ENCODE data around the gene EED. TPM values are rescaled to one million over a fixed set of nuclear protein-coding genes. Genes with fewer than 3 reads are reported as not detected.

The EED gene
- 20.2 and 20.8 TPM in 2 replicates for total RNA-seq

GRCh38 chr11:86244522-86245368 is at the start of gene EED:
Gene EED (plus strand): TSS chr11:86244753. CDS start chr11:86245230, 477 bp downstream.

GRCh38 chr11:86302092-86302793 is 57.7 kb downstream of the EED start, which contains the start of gene HIKESHI:
Gene HIKESHI (plus strand): TSS chr11:86302240. CDS start chr11:86302449, 209 bp downstream.

Other genes starting within 250 kb of the EED start
- gene PICALM, start 175.7 kb upstream of the EED start, total RNA-seq: 334 and 551 TPM in 2 replicates
- 35.9 and 71.6 TPM in 2 replicates for gene HIKESHI, start 57.5 kb downstream of the EED start, total RNA-seq
- 6.5 and 7.7 TPM in 2 replicates for gene CCDC81, start 130.1 kb downstream of the EED start, total RNA-seq